IMR-90 (cell line): ENCODE results near the gene RAB40C. TPM values are rescaled to one million over a fixed set of nuclear protein-coding genes. Genes with fewer than 3 reads are reported as not detected.

Experiments used
- ATAC-seq: fragments of 200-7000 bp; cut with Tn5 transposase; 2 replicates; pipeline ENCODE4 v1.9.1; 2020; ENCODE audit warnings: low read depth, mild to moderate bottlenecking, moderate library complexity
- BruUV-seq: library from RNA; stranded (reverse); fragments of 400-500 nt; replicated peaks from 2 replicates; lab custom pipeline; 2021; lab: Mats Ljungman, UMichigan
- CTCF ChIA-PET: fragments of 300-600 bp; formaldehyde crosslinking; extraction: SDS; loops from one replicate; lab custom pipeline; 2021; ENCODE audit warnings: antibody characterized with exemption; lab: Yijun Ruan, JAX
- POLR2A ChIA-PET: fragments of 300-600 bp; sonication (Branson Sonifier 250); formaldehyde crosslinking; loops from one replicate; lab custom pipeline; 2022; ENCODE audit warnings: antibody characterized with exemption; ENCODE audit not compliant: unreplicated experiment; lab: Charles Lee
- DNase-seq: peaks from one replicate; pipeline ENCODE4 v3.0.0; 2013
- H2AFZ ChIP-seq: replicated peaks from 2 replicates; pipeline ENCODE3; 2013; ENCODE audit warnings: low read length, mild to moderate bottlenecking; ENCODE audit not compliant: poor library complexity
- H2AK5ac ChIP-seq: 2 replicates; pipeline ENCODE4 v1.6.1; 2013; ENCODE audit warnings: low read depth, low read length, inconsistent platforms
- H2AK9ac ChIP-seq: replicated peaks from 2 replicates; pipeline ENCODE3; 2013; ENCODE audit warnings: mild to moderate bottlenecking, low read depth, low read length, moderate library complexity; ENCODE audit not compliant: poor library complexity
- H2BK120ac ChIP-seq: 2 replicates; pipeline ENCODE4 v1.6.1; 2013; ENCODE audit warnings: low read depth, low read length, inconsistent platforms
- H2BK15ac ChIP-seq: 3 replicates; pipeline ENCODE4 v1.6.1; 2013; ENCODE audit warnings: low read depth, low read length, inconsistent platforms
- H2BK20ac ChIP-seq: 2 replicates; pipeline ENCODE4 v1.6.1; 2013; ENCODE audit warnings: low read depth, mild to moderate bottlenecking, inconsistent platforms, low read length, moderate library complexity
- H2BK5ac ChIP-seq: 2 replicates; pipeline ENCODE4 v1.6.1; 2013; ENCODE audit warnings: mild to moderate bottlenecking, low read depth, low read length, inconsistent platforms; ENCODE audit not compliant: poor library complexity, severe bottlenecking
- H3K14ac ChIP-seq: replicated peaks from 2 replicates; pipeline ENCODE4 v1.6.1; 2013; ENCODE audit warnings: low read depth, low read length, inconsistent platforms
- H3K18ac ChIP-seq: 2 replicates; pipeline ENCODE4 v1.6.1; 2013; ENCODE audit warnings: low read depth, low read length, control low read depth
- H3K23ac ChIP-seq: 2 replicates; pipeline ENCODE4 v1.6.1; 2013; ENCODE audit warnings: low read depth, low read length, inconsistent platforms
- H3K27ac ChIP-seq: 2 replicates; pipeline ENCODE4 v1.5.1; 2013; ENCODE audit warnings: mild to moderate bottlenecking, control low read depth, low read length; ENCODE audit not compliant: insufficient read depth
- H3K27me3 ChIP-seq: 2 replicates; pipeline ENCODE4 v1.6.1; 2013; ENCODE audit warnings: low read length; ENCODE audit not compliant: control insufficient read depth, insufficient read depth
- H3K36me3 ChIP-seq: 2 replicates; pipeline ENCODE4 v1.6.1; 2013; ENCODE audit warnings: low read length, mixed read lengths; ENCODE audit not compliant: control insufficient read depth, insufficient read depth
- H3K4ac ChIP-seq: 2 replicates; pipeline ENCODE4 v1.6.1; 2013; ENCODE audit warnings: low read depth, low read length, inconsistent platforms
- H3K4me1 ChIP-seq: 2 replicates; pipeline ENCODE4 v1.6.1; 2013; ENCODE audit warnings: low read length, mixed read lengths; ENCODE audit not compliant: control insufficient read depth, insufficient read depth
- H3K4me2 ChIP-seq: 2 replicates; pipeline ENCODE4 v1.6.1; 2013; ENCODE audit warnings: low read depth, mild to moderate bottlenecking, control low read depth, low read length, moderate library complexity
- H3K4me3 ChIP-seq: 2 replicates; pipeline ENCODE4 v1.5.1; 2013; ENCODE audit warnings: low read depth, mild to moderate bottlenecking, control low read depth, low read length, moderate library complexity; ENCODE audit not compliant: insufficient read depth
- H3K56ac ChIP-seq: 2 replicates; pipeline ENCODE4 v1.6.1; 2013; ENCODE audit warnings: low read length, inconsistent platforms; ENCODE audit not compliant: insufficient read depth; ENCODE audit errors: extremely low read depth
- H3K79me1 ChIP-seq, 2 experiments: 2 replicates each; pipeline ENCODE4 v1.6.1; 2013; ENCODE audit warnings: low read length in 2 of 2, inconsistent platforms in 1 of 2, low read depth in 1 of 2
- H3K9ac ChIP-seq: 2 replicates; pipeline ENCODE4 v1.6.1; 2013; ENCODE audit warnings: low read depth, low read length, control low read depth
- H3K9me1 ChIP-seq: 2 replicates; pipeline ENCODE4 v1.6.1; 2013; ENCODE audit warnings: low read length, inconsistent platforms; ENCODE audit not compliant: insufficient read depth
- H3K9me3 ChIP-seq: 2 replicates; pipeline ENCODE4 v1.6.1; 2013; ENCODE audit warnings: low read length; ENCODE audit not compliant: control insufficient read depth, insufficient read depth
- H4K20me1 ChIP-seq: 2 replicates; pipeline ENCODE4 v1.6.1; 2013; ENCODE audit warnings: low read length, inconsistent platforms; ENCODE audit not compliant: insufficient read depth
- H4K5ac ChIP-seq: 2 replicates; pipeline ENCODE4 v1.6.1; 2013; ENCODE audit warnings: mild to moderate bottlenecking, low read depth, low read length, control low read depth
- H4K8ac ChIP-seq, 2 experiments: 2 replicates each; pipeline ENCODE4 v1.6.1; 2013; ENCODE audit warnings: low read depth in 2 of 2, low read length in 2 of 2, control low read depth in 1 of 2, inconsistent platforms in 1 of 2
- H4K91ac ChIP-seq: 2 replicates; pipeline ENCODE4 v1.6.1; 2013; ENCODE audit warnings: low read depth, low read length, inconsistent platforms; ENCODE audit not compliant: insufficient read depth
- SMC3 ChIP-seq: fragments of 150-350 bp; IDR thresholded peaks from 2 replicates; pipeline ENCODE4 v1.6.1; 2016; ENCODE audit warnings: low read depth, mild to moderate bottlenecking, antibody characterized with exemption, low read length, moderate library complexity
- WGBS, 2 experiments: methylation state at CpG; one replicate each; pipeline versions ENCODE4 v1.1.5 to v1.1.7; 2013; ENCODE audit warnings: missing lambda C conversion rate in 2 of 2; ENCODE audit not compliant: insufficient read length in 1 of 2; ENCODE audit errors: extremely low coverage in 2 of 2; 5-methylcytosine and 5-hydroxymethylcytosine counted together
- dilution Hi-C: fragments of 300-500 bp; cut with HindIII; formaldehyde crosslinking; loops from one replicate; pipeline ENCODE4 v1.14.3; 2018; ENCODE audit warnings: low sequenced_read_pairs; ENCODE audit not compliant: unreplicated experiment
- in situ Hi-C: fragments of 300-500 bp; cut with MboI; formaldehyde crosslinking; loops from 3 replicates; pipeline ENCODE4 v1.14.3; 2019; ENCODE audit warnings: low sequenced_read_pairs, inconsistent platforms, mixed read lengths
- intact Hi-C: fragments of 100-400 bp; cut with micrococcal nuclease; formaldehyde crosslinking; loops from 2 replicates; pipeline ENCODE4 v1.10.0; 2022
- polyA plus RNA-seq, 3 experiments: library from polyadenylated mRNA; depleted of rRNA; stranded (reverse); fragments of >200 nt; gene quantifications; 2 replicates each; pipeline ENCODE4 v1.2.3, GENCODE V29; 2012; ENCODE audit warnings: low replicate concordance in 1 of 3
- total RNA-seq: library from RNA; depleted of rRNA; stranded (reverse); fragments of >200 nt; gene quantifications from 2 replicates; pipeline ENCODE4 v1.2.3, GENCODE V29; 2012
- TF ChIP-seq, protein P1 (sequence below): conservative IDR thresholded peaks from 2 replicates; pipeline ENCODE4 v1.5.1; 2012; ENCODE audit warnings: mild to moderate bottlenecking, low read depth, low read length, improper control_type of control experiment

The RAB40C gene
- total and polyA plus RNA-seq, 2 of the 4 experiments (the other 2 are of a cell fraction), result 6.8 to 13.7 TPM

GRCh38 chr16:561413-561794, 28.5 kb upstream of the RAB40C start:
- H4K8ac ChIP-seq, result no peak overlapping the region
- no peak overlapping the region for H3K23ac ChIP-seq
- no peak overlapping the region for H2BK20ac ChIP-seq
- TF ChIP-seq SMC3, result no peak
- TF ChIP-seq, protein P1, sequence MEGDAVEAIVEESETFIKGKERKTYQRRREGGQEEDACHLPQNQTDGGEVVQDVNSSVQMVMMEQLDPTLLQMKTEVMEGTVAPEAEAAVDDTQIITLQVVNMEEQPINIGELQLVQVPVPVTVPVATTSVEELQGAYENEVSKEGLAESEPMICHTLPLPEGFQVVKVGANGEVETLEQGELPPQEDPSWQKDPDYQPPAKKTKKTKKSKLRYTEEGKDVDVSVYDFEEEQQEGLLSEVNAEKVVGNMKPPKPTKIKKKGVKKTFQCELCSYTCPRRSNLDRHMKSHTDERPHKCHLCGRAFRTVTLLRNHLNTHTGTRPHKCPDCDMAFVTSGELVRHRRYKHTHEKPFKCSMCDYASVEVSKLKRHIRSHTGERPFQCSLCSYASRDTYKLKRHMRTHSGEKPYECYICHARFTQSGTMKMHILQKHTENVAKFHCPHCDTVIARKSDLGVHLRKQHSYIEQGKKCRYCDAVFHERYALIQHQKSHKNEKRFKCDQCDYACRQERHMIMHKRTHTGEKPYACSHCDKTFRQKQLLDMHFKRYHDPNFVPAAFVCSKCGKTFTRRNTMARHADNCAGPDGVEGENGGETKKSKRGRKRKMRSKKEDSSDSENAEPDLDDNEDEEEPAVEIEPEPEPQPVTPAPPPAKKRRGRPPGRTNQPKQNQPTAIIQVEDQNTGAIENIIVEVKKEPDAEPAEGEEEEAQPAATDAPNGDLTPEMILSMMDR, result no peak
- no peak overlapping the region for H3K18ac ChIP-seq
- H3K4me2 ChIP-seq, result no peak overlapping the region
- no peak overlapping the region for H2AFZ ChIP-seq
- 29% methylated on average over 2 of the region's 15 CpGs; no CpG with 5 or more reads in 1 of the 2 experiments for WGBS, 2 experiments
- H4K20me1 ChIP-seq, result peaks cover 5% of the 10 kb centered on the region; the same call in 1 of the 2 replicates
- H2BK5ac ChIP-seq, result no peak overlapping the region
- no peak for ATAC-seq
- H3K27me3 ChIP-seq, result peaks cover 48% of the 10 kb centered on the region
- ChIA-PET POLR2A (no interaction called here), CTCF (no interaction called here)
- H3K9me3 ChIP-seq, result no peaks in the 10 kb centered on the region
- H3K9me1 ChIP-seq, result peaks cover 1% of the 10 kb centered on the region
- H2BK120ac ChIP-seq, result no peak overlapping the region
- no peak overlapping the region for H4K91ac ChIP-seq
- no peak overlapping the region for H3K56ac ChIP-seq
- H3K14ac ChIP-seq, result no peak overlapping the region
- dilution Hi-C loops, result no loop called here
- H4K5ac ChIP-seq, result no peak overlapping the region
- no peak overlapping the region for H3K4ac ChIP-seq
- in situ Hi-C loops, result no loop called here
- intact Hi-C loops, result no loop called here
- no peak overlapping the region for H2AK9ac ChIP-seq
- no peak overlapping the region for H3K4me3 ChIP-seq
- DNase-seq, result no peak
- H3K36me3 ChIP-seq, result no peaks in the 10 kb centered on the region
- H3K9ac ChIP-seq, result no peak overlapping the region
- no TSS peak for BruUV-seq
- no peak overlapping the region for H2BK15ac ChIP-seq
- H3K27ac ChIP-seq, result no peak overlapping the region
- H2AK5ac ChIP-seq, result no peak overlapping the region
- H3K79me1 ChIP-seq, result no peaks in the 10 kb centered on the region
- H3K4me1 ChIP-seq, result peaks cover 6% of the 10 kb centered on the region
